Measurements from ENCODE around the gene RASSF4.

The RASSF4 gene

DNA sequence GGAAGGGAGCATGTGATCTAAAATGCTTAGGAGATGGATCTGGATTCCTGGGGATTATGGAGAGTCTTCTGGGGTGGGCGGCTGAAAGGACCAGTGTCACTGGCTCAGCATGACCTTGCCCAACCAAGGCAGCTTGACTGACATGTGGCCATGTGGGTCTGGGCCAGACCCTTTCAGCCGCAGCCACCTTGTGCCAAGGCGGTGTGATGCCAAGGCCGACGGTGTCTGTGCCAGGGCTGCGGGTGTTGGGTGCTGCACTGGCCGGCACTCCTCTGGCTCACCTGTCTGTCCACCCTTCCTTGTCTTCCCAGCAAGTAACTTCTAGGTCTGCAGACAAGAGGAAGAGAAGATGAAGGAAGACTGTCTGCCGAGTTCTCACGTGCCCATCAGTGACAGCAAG lies 10.3 kb downstream of the RASSF4 start (continued):
- TF ChIP-seq, protein P1, sequence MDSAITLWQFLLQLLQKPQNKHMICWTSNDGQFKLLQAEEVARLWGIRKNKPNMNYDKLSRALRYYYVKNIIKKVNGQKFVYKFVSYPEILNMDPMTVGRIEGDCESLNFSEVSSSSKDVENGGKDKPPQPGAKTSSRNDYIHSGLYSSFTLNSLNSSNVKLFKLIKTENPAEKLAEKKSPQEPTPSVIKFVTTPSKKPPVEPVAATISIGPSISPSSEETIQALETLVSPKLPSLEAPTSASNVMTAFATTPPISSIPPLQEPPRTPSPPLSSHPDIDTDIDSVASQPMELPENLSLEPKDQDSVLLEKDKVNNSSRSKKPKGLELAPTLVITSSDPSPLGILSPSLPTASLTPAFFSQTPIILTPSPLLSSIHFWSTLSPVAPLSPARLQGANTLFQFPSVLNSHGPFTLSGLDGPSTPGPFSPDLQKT (IDR thresholded peaks at IDR 0.05; ENCODE audit: borderline replicate concordance, low read depth, low read length): no peak
- TF ChIP-seq ZSCAN30 (tag by site-specific recombination; IDR thresholded peaks at IDR 0.05) (no peak), ZSCAN23 (tag by site-specific recombination; IDR thresholded peaks at IDR 0.05) (no peak), ZNF23 (tag by site-specific recombination; IDR thresholded peaks at IDR 0.05; ENCODE audit: borderline replicate concordance) (no peak)

DNA sequence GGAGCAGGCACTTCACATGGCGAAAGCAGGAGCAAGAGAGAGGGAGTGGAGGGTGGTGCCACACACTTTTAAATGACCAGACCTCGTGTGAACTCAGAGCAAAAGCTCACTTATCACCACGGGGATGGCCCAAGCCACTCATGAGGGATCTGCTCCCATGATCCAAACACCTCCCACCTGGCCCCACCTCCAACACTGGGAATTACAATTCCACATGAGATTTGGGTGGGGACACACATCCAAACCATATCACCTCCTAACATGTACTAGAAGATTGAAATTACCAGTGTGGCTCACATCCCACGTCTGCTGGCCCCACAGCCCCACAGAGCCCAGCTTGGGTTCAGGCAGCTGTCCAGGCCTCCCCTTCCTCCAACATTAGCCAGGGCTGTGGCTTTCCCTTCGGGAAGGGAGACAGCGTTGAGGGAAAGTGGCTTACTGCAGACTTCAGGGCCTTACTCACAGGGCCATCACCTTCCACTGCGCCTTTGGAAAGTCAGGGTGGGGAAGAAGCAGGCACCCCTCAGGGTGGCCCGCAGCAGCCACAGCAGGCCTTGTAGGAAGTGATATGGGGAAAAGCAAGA lies 11.3 kb downstream of the RASSF4 start:
- Histone ChIP-seq H3K4me1 (ENCODE audit: control insufficient read depth, insufficient read depth, low read length) (peaks cover 5% of the 10 kb centered on the region), H3K36me3 (ENCODE audit: control insufficient read depth in 2 of 2, insufficient read depth in 1 of 2, low read length in 2 of 2) (peaks cover 0 to 17% of the 10 kb centered on the region in 2 experiments; a peak in 1 of 3 replicates), H3K4me3 (ENCODE audit: low read depth, low read length) (no peak overlapping the region), H3K27ac (ENCODE audit: extremely low read depth, low read depth, low read length) (no peak overlapping the region), H3K9me3 (ENCODE audit: control insufficient read depth, insufficient read depth, low read depth, low read length) (no peaks in the 10 kb centered on the region)
- no peak for TF ChIP-seq ZBTB20 (tag by site-specific recombination; IDR thresholded peaks at IDR 0.05)
- no peak for TF ChIP-seq ZNF146 (tag by site-specific recombination; IDR thresholded peaks at IDR 0.05)
- no peak for TF ChIP-seq ZNF580 (tag by site-specific recombination; IDR thresholded peaks at IDR 0.05)
- no peak for TF ChIP-seq ZNF114 (tag by site-specific recombination; IDR thresholded peaks at IDR 0.05)
- TF ChIP-seq YY2 (tag by site-specific recombination; IDR thresholded peaks at IDR 0.05): no peak
- TF ChIP-seq ZFP41 (tag by site-specific recombination; IDR thresholded peaks at IDR 0.05; ENCODE audit: borderline replicate concordance): no peak
- no peak for TF ChIP-seq ZNF777 (tag by site-specific recombination; IDR thresholded peaks at IDR 0.05; ENCODE audit: borderline replicate concordance)
- no peak for TF ChIP-seq HOXA7 (CRISPR knock-in tag; IDR thresholded peaks at IDR 0.05; ENCODE audit: borderline replicate concordance)
- no peak for TF ChIP-seq GLIS1 (tag by site-specific recombination; IDR thresholded peaks at IDR 0.05)
- no peak for TF ChIP-seq ZNF785 (tag by site-specific recombination; IDR thresholded peaks at IDR 0.05)
- no peak for TF ChIP-seq ZNF600 (tag by site-specific recombination; IDR thresholded peaks at IDR 0.05)
- TF ChIP-seq ZBTB48 (tag by site-specific recombination; IDR thresholded peaks at IDR 0.05): no peak
- no peak for TF ChIP-seq ZEB2 (tag by site-specific recombination; IDR thresholded peaks at IDR 0.05)
- TF ChIP-seq AEBP2 (tag by site-specific recombination; IDR thresholded peaks at IDR 0.05; ENCODE audit: borderline replicate concordance): no peak
- TF ChIP-seq ZNF302 (tag by site-specific recombination; IDR thresholded peaks at IDR 0.05; ENCODE audit: low read depth): no peak
- no peak for TF ChIP-seq ZNF843 (tag by site-specific recombination; IDR thresholded peaks at IDR 0.05)
- POLR2A ChIA-PET: no interaction called here
- CTCF ChIA-PET: no interaction called here

DNA sequence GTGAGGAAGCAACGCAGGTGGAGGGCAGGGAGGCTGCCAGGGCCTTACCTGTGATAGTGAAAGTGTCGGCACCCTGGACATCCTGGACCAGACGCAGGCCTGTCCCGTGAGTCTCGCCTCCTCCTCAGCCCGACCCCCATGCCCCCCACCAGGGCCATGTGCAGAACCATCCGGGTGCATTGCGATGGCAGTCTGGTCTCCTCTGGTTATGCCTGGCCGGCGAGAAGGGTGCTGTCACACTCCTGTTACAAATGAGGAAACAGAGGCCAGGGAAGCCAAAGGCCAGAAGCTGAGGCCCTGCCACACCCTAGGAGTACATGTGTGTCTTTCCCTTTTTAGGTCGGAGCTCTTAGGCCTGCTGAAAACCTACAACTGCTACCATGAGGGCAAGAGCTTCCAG lies 11.8 kb downstream of the RASSF4 start:
- Histone ChIP-seq H3K4me3 (ENCODE audit: low read depth, low read length) (no peak overlapping the region), H3K4me1 (ENCODE audit: control insufficient read depth, insufficient read depth, low read length) (peaks cover 7% of the 10 kb centered on the region), H3K9me3 (ENCODE audit: control insufficient read depth, insufficient read depth, low read depth, low read length) (no peaks in the 10 kb centered on the region), H3K36me3 (ENCODE audit: control insufficient read depth in 2 of 2, insufficient read depth in 1 of 2, low read length in 2 of 2) (peaks cover 0 to 17% of the 10 kb centered on the region in 2 experiments; a peak in 1 of 3 replicates), H3K27ac (ENCODE audit: extremely low read depth, low read depth, low read length) (no peak overlapping the region)
- CTCF ChIA-PET: no interaction called here
- POLR2A ChIA-PET: no interaction called here
- no peak for TF ChIP-seq ZNF48 (tag by site-specific recombination; IDR thresholded peaks at IDR 0.05)
- TF ChIP-seq, protein P2, sequence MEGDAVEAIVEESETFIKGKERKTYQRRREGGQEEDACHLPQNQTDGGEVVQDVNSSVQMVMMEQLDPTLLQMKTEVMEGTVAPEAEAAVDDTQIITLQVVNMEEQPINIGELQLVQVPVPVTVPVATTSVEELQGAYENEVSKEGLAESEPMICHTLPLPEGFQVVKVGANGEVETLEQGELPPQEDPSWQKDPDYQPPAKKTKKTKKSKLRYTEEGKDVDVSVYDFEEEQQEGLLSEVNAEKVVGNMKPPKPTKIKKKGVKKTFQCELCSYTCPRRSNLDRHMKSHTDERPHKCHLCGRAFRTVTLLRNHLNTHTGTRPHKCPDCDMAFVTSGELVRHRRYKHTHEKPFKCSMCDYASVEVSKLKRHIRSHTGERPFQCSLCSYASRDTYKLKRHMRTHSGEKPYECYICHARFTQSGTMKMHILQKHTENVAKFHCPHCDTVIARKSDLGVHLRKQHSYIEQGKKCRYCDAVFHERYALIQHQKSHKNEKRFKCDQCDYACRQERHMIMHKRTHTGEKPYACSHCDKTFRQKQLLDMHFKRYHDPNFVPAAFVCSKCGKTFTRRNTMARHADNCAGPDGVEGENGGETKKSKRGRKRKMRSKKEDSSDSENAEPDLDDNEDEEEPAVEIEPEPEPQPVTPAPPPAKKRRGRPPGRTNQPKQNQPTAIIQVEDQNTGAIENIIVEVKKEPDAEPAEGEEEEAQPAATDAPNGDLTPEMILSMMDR (tag by site-specific recombination; IDR thresholded peaks at IDR 0.05): no peak
- TF ChIP-seq ZXDB (tag by site-specific recombination; IDR thresholded peaks at IDR 0.05): no peak
- no peak for TF ChIP-seq WT1 (tag by site-specific recombination; IDR thresholded peaks at IDR 0.05)
- no peak for TF ChIP-seq ZNF157 (tag by site-specific recombination; IDR thresholded peaks at IDR 0.05)
